ENCODE results near the gene TSSK3. TPM values are rescaled to one million over a fixed set of nuclear protein-coding genes. Genes with fewer than 3 reads are reported as not detected.

Gene TSSK3
- total RNA-seq, 1 experiment from 2014 or later: 1.6 TPM

DNA sequence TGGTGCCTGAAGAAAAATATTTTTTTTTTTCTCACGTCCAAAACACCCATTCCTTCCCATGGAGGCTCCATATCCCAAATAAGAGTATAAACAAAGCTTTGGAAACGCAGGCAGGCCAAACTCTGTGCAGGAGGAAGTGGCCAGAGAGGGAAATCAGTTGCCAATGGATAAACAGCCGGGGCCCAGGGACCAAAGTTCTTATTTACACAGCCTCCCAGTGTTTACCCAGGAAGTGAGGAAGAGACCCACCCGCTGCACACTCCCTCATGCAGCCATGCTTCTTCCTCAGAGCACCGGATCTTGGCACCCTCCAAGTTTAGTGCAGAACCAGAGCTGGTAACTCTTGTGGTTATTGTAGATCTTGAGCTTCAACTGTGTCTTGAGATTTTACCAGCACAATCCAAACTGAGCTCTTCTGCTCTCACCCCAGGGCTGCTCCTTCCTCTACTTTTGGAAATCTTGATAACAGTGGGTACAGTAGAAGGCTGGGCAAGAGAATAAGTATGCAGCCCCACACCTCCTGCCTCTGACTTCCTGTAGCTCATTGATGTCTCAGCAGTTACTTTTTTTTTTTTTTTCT, 40.5 kb upstream of the TSSK3 start:
- Mint-ChIP-seq H3K4me1 (no peaks in the 10 kb centered on the region), H3K9me3 (no peaks in the 10 kb centered on the region), H3K27me3 (ENCODE audit: low read depth) (no peaks in the 10 kb centered on the region), H3K27ac (no peak overlapping the region), H3K4me3 (no peak overlapping the region), H3K36me3 (ENCODE audit: insufficient read depth in 1 of 3, low read depth in 3 of 3) (peaks cover 12 to 52% (median 48%) of the 10 kb centered on the region in 3 experiments; a peak in 6 of 7 replicates)
- Histone ChIP-seq H4K91ac (ENCODE audit: insufficient read length, low read depth, low read length) (no peak overlapping the region), H2BK15ac (ENCODE audit: low read depth, low read length) (no peak overlapping the region), H4K8ac (replicated peaks; ENCODE audit: insufficient read length, low read depth, low read length) (no peak overlapping the region), H2BK20ac (ENCODE audit: low read depth, low read length, poor library complexity, severe bottlenecking) (no peak overlapping the region), H3K18ac (ENCODE audit: insufficient read length, low read depth, low read length) (no peak overlapping the region), H3K79me1 (ENCODE audit: insufficient read depth, low read depth, low read length, poor library complexity, severe bottlenecking) (no peaks in the 10 kb centered on the region), H2AFZ (ENCODE audit: low read length) (no peak overlapping the region), H4K5ac (ENCODE audit: insufficient read length, low read depth, low read length) (no peak overlapping the region), H3K9ac (ENCODE audit: extremely low read depth, insufficient read length, low read length) (no peak overlapping the region), H2BK120ac (ENCODE audit: low read depth, low read length, poor library complexity, severe bottlenecking) (no peak overlapping the region), H4K20me1 (ENCODE audit: control insufficient read depth, insufficient read depth, insufficient read length) (no peaks in the 10 kb centered on the region), H3K56ac (ENCODE audit: insufficient read length, low read depth, low read length) (no peak overlapping the region), H3K9me3 (ENCODE audit: control insufficient read depth, low read depth, low read length) (no peaks in the 10 kb centered on the region), H3K4ac (ENCODE audit: low read depth, low read length) (no peak overlapping the region), H2BK5ac (ENCODE audit: insufficient read length, low read length) (no peak overlapping the region), H2AK5ac (ENCODE audit: insufficient read length, low read length) (no peak overlapping the region), H3K27ac (ENCODE audit: insufficient read length, low read depth, low read length) (no peak overlapping the region), H3K14ac (ENCODE audit: insufficient read depth, low read length) (no peak overlapping the region), H2BK12ac (ENCODE audit: insufficient read length, low read depth, low read length) (no peak overlapping the region), H3K4me2 (ENCODE audit: insufficient read depth, insufficient read length, low read length) (no peak overlapping the region), H3T11ph (ENCODE audit: low read length) (no peak overlapping the region), H3K4me1 (ENCODE audit: insufficient read depth, low read length) (no peaks in the 10 kb centered on the region), H3K23ac (ENCODE audit: insufficient read length, low read depth, low read length) (no peak overlapping the region), H3K79me2 (ENCODE audit: insufficient read depth, low read length) (no peaks in the 10 kb centered on the region), H3K27me3 (ENCODE audit: insufficient read depth, low read length) (no peaks in the 10 kb centered on the region), H3K23me2 (ENCODE audit: insufficient read length, low read depth, low read length, poor library complexity, severe bottlenecking) (no peaks in the 10 kb centered on the region)
- WGBS (ENCODE audit: extremely low coverage, insufficient read length, low lambda C conversion rate): no CpG with 5 or more reads among the region's 5 CpGs
- TF ChIP-seq, protein P1, sequence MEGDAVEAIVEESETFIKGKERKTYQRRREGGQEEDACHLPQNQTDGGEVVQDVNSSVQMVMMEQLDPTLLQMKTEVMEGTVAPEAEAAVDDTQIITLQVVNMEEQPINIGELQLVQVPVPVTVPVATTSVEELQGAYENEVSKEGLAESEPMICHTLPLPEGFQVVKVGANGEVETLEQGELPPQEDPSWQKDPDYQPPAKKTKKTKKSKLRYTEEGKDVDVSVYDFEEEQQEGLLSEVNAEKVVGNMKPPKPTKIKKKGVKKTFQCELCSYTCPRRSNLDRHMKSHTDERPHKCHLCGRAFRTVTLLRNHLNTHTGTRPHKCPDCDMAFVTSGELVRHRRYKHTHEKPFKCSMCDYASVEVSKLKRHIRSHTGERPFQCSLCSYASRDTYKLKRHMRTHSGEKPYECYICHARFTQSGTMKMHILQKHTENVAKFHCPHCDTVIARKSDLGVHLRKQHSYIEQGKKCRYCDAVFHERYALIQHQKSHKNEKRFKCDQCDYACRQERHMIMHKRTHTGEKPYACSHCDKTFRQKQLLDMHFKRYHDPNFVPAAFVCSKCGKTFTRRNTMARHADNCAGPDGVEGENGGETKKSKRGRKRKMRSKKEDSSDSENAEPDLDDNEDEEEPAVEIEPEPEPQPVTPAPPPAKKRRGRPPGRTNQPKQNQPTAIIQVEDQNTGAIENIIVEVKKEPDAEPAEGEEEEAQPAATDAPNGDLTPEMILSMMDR (conservative IDR thresholded peaks at IDR 0.05): no peak
- no peak for DNase-seq

All from H9 (cell line).